ENCODE measurements around the gene IL11.

The IL11 gene

DNA sequence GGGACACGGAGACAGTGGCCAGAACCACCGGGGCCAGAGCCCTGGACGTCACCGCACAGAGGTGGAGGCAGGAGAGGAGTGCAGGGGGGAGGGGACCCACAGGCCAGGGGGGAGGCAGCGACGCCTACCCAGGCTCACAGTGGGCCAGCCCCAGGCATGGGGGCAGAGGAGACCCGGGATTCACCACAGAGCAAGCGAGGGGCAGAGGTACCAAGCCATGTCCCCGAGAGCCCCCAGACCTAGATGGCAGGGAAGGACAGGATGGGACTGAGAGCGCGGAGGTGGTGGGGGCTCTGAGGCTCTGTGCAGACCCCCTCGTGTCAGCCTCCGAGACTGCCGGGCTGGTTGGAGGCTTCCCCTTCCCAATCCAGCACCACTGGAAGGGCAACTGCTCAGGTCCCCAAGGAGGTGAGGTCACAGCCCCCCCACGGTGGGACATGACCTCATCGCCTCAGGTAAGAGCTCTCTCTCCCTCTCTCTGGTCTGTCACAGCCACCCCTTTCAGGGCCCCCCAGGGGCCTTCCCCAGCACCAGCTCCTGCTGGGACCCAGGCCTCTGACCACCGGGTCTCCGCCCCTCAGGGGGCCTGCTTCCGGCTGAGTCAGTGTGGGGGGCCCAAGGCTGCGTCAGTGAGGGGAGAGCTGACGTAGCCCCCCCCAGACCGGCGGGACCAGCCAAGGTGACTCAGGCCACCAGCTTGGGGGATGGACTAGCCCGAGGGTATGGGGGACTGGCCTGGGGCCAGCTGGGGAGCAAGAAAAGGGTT lies 2.2 kb upstream of the IL11 start:
- DNase-seq (ENCODE audit: low read depth): no peak

DNA sequence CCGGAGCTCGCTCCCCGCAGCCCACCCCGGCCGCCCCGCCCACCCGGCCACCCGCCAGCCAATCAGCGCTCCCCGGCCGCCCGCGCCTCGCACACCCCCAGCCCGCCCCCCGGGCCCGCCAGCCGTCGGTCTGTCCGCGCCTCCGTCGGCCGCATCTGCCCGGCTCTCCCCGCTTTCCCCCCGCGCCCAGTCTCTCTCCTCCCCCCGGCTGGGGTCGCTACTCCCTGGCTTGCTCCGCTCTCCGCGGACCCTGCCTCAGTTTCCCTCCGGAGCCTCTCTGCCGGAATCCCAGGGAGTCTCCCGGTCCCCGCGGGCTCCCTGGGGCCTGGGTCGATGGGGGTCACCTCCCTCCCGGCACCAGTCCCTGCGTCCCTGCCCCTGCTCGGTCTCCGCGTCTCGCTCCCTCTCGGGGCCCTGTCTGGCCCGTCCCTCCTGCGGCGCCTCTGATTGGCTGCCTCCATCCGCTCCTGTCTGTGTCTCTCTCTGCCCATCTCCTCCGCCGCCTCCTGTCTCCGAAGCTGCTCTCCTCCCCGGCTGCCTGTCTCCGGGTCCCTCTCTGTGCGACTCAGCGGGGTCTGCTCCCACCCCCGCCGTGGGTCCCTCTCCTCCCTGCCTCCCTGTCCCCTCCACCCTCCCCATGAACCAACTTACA lies 484 bp downstream of the IL11 start:
- DNase-seq (ENCODE audit: low read depth): no peak

DNA sequence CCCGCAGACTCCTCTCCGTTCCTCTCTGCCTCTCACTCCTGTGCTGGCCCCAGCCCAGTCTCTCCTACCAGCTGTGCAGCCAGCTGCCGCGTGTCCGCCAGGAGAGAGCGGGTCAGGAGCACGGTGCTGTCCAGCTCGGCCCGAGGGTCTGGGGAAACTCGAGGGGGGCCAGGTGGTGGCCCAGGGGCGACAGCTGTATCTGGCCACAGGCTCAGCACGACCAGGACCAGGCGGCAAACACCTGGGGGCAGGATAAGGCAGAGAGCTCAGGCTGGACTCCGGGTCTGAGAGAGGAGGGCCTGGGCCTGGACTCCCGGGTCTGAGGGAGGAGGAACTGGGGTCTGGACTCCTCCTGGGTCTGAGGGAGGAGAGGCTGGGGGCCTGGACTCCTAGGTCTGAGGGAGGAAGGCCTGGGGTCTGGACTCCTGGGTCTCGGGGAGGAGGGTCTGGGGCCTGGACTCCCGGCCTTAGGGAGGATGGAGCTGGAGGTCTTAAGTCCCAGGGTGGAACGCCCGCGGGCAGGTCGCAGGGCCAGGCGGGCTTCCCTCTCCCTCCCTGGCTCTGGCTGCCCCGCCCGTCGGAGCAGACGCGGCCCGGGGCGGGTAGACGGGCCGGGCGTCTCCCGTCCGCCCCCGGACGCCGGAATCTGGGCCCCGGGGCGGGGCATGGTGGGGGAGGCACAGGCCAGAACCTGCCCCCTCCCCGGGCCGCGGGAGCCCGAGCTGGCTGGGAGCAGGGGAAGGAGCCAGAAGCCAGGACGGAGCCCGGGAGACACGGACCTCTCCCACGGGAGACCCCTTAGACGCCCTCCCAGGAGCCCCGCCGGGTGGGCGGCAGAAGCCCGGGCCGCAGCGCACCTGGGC lies 1.3 kb downstream of the IL11 start:
- no peak for DNase-seq (ENCODE audit: low read depth)

DNA sequence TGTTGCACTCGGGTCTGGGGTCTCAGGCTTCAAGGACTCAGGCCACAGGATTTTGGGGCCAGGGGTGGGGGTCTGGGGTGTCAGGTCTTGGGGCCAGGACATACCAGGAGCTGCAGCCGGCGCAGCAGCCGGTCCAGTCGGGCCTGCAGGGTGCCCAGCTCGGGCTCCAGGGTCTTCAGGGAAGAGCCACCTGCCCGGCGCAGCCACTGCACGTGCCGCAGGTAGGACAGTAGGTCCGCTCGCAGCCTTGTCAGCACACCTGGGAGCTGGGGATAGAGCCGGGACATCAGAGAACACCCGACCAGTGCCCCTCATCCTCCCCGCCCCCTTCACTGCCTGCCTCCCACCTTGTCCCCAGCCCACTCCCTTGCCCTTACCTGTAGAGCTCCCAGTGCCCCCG lies 2.2 kb downstream of the IL11 start:
- DNase-seq (ENCODE audit: low read depth): no peak

DNA sequence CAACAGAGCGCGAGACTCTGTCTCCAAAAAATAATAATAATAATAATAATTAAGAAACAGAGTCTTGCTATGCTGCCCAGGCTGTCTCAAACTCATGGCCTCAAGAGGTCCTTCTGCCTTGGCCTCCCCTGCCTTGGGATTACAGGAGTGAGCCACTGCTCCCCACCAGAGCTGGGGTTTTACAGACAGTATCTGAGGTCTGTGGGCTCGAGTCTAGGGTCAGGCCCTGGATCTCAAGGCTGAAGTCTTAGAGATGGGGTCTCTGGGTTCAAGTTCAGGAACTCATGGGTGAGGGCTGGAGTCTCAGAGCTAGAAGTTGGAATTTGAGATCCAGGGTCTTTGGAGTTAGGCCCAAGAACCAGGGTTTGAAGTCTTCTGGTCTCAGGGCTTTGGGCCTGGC lies 3.5 kb downstream of the IL11 start:
- DNase-seq (ENCODE audit: low read depth): no peak

DNA sequence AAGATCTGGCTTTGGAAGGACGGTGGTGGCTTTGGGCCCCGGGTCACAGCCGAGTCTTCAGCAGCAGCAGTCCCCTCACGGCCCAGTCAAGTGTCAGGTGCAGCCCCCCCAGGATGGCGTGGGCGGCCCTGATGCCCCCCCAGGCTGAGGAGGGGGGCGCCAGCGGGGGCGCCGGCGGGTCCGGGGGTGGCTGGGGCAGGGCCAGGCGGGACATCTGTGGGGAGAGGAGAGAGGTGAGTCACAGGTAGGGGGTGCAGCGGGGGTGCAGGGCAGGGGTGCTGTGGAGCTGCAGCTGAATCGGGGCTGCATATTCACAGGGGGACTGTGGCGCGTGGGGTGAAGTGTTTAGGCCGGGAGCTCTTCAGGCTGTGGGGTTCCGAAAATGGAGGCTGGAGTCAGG lies 4.3 kb downstream of the IL11 start:
- no peak for DNase-seq (ENCODE audit: low read depth)

DNA sequence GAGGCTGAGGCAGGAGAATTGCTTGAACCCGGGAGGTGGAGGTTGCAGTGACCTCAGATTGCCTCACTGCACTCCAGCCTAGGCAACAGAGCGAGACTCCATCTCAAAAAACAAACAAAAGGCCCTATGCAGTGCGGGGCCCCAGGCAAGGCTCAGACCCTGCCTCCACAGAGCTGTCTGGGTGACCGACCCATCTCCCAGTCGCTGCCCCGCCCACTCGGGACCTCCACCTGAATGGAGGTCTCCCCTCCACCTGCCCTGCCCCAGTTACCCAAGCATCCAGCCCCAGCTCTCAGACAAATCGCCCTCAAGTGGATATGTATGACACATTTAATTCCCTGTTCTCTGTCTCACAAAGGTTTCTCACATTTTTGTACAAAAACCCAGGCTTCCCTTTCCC lies 5.0 kb downstream of the IL11 start:
- DNase-seq (ENCODE audit: low read depth): no peak

DNA sequence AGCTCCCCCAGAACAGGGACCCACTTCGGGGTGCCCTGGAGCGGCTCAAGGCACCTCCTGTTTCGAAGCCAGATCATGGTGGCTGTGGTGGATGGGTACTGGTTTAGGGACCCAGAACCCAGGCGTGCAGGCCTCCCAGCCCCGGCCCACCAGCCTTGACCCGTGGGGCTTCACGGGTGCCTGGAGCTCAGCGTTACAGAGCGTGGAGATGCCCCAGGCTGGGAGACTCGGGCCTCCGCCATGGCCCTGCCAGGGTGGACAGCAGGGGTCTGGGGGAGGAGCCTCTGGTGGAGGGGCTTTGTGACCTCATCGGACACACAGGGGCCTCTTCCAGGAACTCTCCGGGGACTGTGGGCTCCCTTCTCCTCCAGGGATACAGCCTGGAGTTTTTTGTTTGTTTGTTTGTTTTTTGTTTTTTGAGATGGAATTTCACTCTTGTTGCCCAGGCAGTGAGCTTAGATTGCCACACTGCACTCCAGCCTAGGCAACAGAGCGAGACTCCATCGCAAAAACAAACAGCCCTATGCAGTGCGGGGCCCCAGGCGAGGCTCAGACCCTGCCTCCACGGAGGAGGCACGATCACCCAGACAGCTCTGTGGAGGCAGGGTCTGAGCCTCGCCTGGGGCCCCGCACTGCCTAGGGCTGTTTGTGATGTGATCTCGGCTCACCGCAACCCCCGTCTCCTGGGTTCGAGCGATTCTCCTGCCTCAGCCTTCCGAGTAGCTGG lies 7.1 kb downstream of the IL11 start, which contains the start of gene GARIN5B:
Gene GARIN5B (minus strand): TSS at position 271 of the 727 bp plus-strand sequence. CDS start 194 bp downstream, at position 77.
- DNase-seq (ENCODE audit: low read depth): no peak

DNA sequence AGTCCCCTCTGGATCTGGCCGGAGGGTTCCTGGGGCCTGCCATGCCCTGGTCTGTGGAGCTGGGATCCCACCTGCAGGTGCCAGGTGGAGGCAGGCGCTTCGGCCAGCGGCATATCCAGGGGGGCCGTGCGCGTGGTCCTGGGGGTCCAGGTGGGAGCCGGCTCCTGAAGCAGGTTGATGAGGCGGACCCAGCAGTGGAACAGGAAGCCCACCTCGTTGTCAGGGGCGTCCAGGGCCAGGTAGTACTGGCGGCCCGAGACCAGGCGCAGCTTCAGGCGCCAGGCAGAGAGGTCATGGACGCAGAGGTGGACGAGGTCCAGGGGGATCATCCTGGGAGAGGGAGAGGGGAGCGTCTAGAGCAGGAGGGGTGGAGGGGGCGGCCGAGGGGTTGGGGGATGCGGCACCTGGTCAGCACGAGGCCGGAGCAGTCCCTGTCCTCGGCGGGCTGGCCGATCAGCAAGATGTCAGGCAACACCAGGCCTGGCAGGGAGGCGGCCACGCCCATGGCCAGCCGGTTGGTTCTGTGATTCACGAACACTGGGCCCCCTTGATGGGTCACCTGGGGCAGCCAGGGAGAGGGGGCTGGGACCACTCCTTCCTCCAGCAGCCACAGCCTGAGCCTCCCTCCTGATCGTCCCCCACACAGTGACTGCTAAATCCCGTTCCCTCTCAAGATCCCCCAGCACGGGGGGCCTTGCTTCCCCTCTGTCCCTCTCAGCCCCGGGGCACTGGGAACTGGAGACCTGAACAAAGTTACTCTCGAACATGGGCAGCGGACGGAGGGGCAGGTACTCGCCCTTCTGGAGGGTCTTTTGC lies 7.9 kb downstream of the IL11 start:
- no peak for DNase-seq (ENCODE audit: low read depth)

DNA sequence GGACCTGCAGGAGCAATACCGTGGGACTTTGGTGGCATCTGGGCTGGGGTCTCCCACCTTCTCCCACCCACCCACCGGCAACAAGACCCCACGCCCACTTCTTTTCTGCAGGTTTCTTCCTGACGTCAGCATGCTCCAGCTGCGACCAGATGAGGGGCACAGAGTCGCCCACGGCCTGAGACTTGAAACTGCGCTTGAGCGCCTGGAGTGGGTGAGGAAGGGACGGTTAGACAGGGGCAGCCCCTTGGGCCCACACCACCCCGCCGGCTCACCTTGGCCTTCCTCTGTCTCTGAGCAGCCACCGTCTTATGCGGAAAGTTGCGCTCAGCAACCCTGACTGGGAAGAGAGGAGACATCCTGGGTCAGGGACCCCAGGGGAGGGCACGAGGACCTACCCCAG lies 9.4 kb downstream of the IL11 start:
- no peak for DNase-seq (ENCODE audit: low read depth)

DNA sequence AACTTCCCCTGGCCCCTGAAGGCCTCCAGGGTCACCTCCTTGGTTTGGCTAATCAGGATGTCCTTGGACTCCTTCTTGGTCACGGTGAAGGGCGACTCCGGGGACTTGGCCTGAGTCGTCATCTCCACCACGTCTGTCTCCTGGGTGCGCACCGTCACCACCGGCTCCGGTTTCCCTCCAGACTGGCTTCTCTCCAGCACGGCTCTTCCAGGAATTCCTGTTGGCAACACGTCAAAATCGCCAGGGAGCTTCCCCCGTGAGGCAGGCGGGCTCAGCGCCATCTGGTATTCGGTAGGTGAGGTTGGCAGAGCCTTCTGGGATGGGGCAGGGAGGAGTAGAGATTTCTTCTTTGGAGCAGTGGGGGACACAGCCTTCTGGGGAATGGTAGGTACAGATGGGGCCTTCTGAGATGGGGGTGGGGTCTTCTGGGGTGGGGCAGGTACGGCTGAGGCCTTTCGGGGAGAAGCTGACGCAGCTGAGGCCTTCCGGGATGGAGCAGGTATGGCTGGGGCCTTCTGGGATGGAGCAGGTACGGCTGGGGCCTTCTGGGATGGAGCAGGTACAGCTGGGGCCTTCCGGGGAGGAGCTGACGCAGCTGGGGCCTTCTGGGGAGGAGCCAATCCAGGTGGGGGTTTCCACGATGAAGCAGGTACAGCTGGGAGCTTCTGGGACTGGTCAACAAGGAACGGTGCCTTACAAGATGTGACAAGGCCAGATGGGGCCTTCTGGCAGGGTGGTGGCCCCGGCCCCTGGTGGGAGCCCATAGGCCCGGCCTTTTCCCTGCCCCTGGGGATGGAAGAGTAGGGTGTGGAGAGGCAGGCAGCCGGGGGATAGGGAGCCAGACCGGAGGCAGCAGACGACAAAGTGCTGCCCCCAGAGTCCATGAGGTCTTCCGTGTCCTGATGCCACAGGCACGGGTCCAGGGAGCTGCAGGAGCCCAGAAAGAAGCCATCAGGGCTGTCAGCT lies 11.0 kb downstream of the IL11 start:
- no peak for DNase-seq (ENCODE audit: low read depth)

DNA sequence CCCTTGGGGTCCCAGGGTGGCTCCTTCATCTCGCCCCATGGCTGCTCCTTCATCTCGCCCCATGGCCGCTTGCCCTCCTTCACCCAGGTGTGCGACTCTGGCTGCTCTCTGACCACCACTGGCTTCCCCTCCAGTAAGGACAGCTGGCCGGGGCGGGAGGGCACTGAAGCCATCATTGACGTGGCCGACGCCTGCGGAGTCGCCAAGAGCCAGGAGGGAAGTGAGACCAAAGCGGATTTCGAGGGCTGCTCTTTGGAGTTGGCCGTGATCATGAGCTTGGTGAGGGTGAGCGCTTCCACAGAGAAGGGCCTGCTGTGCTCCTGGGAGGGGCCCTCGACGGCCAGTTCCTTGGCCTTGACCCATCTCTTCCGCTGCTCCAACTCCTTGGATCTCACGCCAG lies 11.8 kb downstream of the IL11 start:
- DNase-seq (ENCODE audit: low read depth): no peak

DNA sequence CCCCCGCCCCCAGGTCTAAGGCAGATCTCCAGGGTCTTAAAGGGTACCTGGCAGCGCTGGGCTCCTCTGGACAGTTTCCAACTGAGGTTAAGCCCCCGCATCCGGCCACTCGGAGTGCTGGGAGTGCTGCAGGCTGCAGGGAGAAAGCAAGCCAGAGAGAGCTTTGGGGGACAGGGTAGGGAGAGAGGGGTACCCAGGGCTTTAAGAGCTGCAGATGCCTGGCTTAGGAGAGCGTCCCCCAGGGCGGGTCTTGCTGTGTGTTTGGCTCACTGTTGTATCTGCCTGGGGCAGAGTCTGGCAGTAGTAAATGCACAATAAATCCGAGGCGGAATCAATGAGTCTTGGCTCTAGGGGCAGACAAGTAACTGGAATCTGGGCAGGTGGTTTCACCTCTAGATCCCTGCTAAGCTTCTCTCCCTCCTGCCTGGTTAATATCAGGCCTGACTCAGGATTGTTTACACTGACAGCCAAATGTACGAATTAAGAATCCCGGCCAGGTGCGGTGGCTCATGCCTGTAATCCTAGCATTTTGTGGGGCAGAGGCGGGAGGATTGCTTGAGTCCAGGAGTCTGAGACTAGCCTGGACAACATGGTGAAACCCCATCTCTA lies 14.9 kb downstream of the IL11 start:
- DNase-seq (ENCODE audit: low read depth): no peak

DNA sequence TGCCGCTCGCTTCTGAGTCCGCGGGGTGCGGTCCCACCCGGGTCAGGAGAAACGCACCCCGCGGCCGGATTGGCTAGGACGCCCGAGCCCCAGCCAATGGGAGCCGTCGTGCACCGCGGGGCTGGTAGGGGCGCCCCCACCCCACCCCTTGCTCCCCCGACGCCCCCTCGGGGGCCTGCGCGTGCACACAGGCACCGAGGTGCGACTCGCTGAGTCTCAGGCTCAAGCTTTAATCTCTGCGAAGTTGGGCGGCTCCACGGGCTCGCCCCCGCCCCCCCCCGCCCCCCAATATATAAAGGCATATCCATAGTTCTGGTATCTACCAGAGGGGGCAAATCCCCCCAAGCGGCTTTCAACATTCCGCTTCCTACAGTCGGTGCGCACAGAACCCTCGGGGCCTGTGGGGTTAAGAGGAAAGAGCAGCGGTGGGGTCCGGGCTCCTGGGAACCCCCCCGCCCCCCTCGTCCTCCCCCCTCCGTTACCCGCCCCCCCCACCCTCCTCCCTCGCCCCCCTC lies 15.5 kb downstream of the IL11 start, which contains the start of gene COX6B2:
Gene COX6B2 (minus strand): TSS at position 22 of the 515 bp plus-strand sequence. CDS start 198 bp downstream, outside the sequence.
- no peak for DNase-seq (ENCODE audit: low read depth)

DNA sequence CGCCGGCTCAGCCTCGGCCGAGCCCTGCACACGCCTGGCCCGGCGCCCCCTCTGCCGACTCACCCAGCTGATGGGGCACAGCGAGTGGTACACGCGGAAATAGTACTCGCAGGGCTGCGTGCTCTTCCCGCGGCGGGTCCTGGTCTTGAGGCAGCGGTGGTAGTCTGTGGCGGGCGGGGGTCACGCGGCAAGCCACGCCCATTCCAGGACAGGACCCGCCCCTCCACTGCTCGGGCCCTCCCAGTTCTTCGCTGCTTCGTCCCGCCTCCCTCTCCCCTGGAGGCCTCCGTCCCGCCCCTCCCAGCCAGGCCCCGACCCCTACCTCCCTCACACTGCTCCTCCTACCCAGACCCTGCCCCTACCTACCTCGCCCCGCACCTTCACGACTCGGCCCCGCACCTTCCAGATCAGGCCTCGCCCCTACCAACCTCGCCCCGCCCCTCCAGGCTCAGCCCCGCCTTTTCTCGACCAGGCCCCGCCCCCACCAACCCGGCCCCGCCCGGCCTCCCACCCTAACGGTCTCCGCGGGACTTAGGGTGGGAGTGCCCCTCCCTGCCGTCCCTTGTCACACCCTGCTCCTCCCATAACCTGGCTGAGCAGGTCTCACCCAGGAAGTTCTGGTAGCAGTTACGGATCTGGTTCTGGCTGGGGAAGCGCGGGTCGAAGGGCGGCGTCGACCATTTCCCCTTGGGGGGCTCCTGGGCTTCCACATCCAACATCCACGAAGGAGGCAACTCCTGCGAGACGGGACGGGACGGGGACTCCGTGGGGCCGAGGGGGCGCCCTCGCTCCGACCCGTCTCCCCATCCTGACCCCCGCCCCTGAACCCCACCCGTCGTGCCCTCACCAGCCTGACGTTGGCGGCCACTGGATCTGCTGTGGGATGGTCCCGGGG lies 16.2 kb downstream of the IL11 start:
- DNase-seq (ENCODE audit: low read depth): peak; percentile 34

DNA sequence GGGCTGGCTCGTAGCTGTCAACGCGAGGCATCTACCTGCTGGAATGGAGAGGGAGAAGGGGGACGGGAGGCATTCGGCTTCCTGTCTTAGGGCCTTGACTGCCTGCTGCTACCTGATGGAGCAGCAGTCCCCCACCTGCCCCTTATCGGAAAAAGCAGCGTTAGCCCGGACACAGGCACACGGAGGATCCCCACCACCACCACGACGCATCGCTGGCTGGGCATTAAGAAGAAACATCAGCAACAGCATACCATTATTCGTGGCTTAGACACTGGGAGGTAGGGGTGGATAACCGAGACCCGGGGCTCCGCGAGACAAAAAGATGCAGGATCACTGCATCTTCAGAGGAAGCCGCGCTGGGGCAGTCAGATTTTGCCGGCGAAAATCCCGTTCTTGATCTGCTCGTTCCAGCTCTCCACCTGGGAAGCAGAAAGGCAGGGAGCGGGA lies 16.9 kb downstream of the IL11 start:
- no peak for DNase-seq (ENCODE audit: low read depth)

DNA sequence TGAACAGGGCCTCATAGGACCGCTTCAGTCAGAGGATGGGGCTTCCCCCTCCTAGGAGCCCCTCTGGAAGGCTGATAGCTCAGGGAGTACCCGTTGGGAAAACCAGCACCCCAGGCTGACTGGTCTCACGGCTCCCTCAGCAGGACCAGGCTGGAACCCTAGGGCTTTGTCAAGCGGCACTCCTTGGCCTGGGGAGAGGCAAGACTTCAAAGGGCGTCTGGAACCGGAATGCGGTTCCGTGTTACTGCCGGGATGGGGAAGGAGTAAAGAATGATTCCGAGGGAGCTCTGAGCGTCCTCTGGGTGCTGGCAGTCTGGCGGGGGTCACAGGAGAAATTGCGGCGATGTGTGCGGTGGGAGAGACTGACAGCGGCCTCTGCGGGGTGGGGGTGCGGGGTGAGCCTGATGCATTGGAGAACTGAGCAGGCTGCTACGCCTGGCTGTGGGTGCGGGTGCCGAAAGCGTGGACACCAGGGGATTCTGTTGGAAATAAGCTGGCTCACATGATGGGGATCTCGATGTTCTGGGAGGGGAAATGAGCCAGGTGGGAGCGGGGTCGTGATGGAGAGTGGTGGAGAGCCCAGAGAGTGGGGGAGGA lies 17.6 kb downstream of the IL11 start:
- no peak for DNase-seq (ENCODE audit: low read depth)

DNA sequence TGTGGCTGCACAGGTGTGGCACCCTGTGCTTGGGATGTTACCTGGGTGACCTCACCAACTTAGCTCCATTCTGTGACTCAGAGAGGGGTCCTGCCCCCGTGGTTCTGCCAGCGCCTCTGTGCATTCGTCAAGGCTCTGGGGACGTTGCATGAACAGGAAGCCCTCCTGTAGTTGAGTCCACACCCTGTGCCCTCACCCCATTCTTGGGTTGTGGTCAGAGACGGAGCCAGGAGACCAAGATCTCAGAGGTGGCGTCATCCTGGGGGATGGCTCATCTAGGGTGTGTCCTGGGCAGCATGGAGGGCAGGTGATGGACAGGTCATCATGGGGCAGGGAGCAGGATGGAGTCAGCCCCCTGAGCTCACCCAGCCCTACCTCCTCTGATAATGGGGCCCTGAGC lies 18.2 kb downstream of the IL11 start:
- no peak for DNase-seq (ENCODE audit: low read depth)

Measured in stimulated activated CD8-positive, alpha-beta memory T cell treated with anti-CD3 and anti-CD28 coated beads, Interleukin-15, amount 100 ng/mL, for 1 hour (primary cell).